Gastrocnemius medialis (tissue), 4 donors: ENCODE measurements around the gene MICB. TPM values are rescaled to one million over a fixed set of nuclear protein-coding genes. Genes with fewer than 3 reads are reported as not detected.
"Not testable (repeated sequence)": the region's sequence is repeated elsewhere in the genome, so short reads cannot be mapped to it uniquely, and the experiment has no call there.

Experiments used
- ATAC-seq, 2 donors: fragments of 150-250 bp; one replicate each; pipeline ENCODE4 v1.9.1; 2016
- DNase-seq, 2 donors: peaks; one replicate each; pipeline ENCODE4 v3.0.0-alpha.2; 2019
- H3K27ac ChIP-seq, 4 donors: fragments of 200-600 bp; sonication (generic); 1 replicate in 1 of 4; 2 replicates in 3 of 4; pipeline ENCODE4 v1.5.1; 2016 to 2018; ENCODE audit warnings: mild to moderate bottlenecking in 2 of 4, moderate library complexity in 1 of 4
- H3K27me3 ChIP-seq, 3 donors: fragments of 200-600 bp; sonication (generic) in 2 of 3; 1 replicate in 1 of 3; 2 replicates in 2 of 3; pipeline versions ENCODE4 v1.5.1 to v1.6.0; 2016 to 2019; ENCODE audit warnings: mild to moderate bottlenecking in 1 of 3, moderate library complexity in 1 of 3
- H3K36me3 ChIP-seq, 2 donors: fragments of 200-600 bp; sonication (generic) in 1 of 2; one replicate each; pipeline ENCODE4 v1.5.1; 2017 to 2018
- H3K4me1 ChIP-seq, 2 donors: fragments of 200-600 bp; sonication (generic) in 1 of 2; one replicate each; pipeline ENCODE4 v1.5.1; 2016 to 2017; ENCODE audit warnings: mild to moderate bottlenecking in 2 of 2
- H3K4me3 ChIP-seq, 4 donors: fragments of 200-600 bp; sonication (generic) in 3 of 4; 1 replicate in 1 of 4; 2 replicates in 3 of 4; pipeline ENCODE4 v1.5.1; 2016 to 2019; ENCODE audit warnings: mild to moderate bottlenecking in 2 of 4
- H3K9me3 ChIP-seq, 3 donors: fragments of 200-600 bp; sonication (generic) in 2 of 3; 1 replicate in 1 of 3; 2 replicates in 2 of 3; pipeline ENCODE4 v1.5.1; 2016 to 2019
- POLR2A ChIP-seq, 2 donors: fragments of 450-650 bp; IDR thresholded peaks; one replicate each; pipeline ENCODE4 v1.6.1; 2017; ENCODE audit warnings: antibody characterized with exemption in 2 of 2, mild to moderate bottlenecking in 2 of 2, moderate library complexity in 2 of 2
- in situ Hi-C, 4 donors: fragments of 200-750 bp; cut with MboI; loops; one replicate each; pipeline versions ENCODE4 v1.15.0 to v1.8.0; 2017; ENCODE audit warnings: low sequenced_read_pairs in 4 of 4
- intact Hi-C: fragments of 100-400 bp; cut with DNase I; formaldehyde crosslinking; loops from one replicate; pipeline ENCODE4 v1.15.1; 2023; ENCODE audit warnings: low total_unique reads
- total RNA-seq, 4 donors: library from RNA; depleted of rRNA; stranded (reverse); fragments of >200 nt; gene quantifications; one replicate each; pipeline versions ENCODE4 v1.1.0 to v1.2.3, GENCODE V29; 2016
- TF ChIP-seq, protein P1 (sequence below), 5 experiments: fragments of 450-650 bp in 3 of 5; fragments of 200-600 bp in 2 of 5; sonication (generic) in 2 of 5; IDR thresholded peaks in 4 of 5; conservative IDR thresholded peaks in 1 of 5; 1 replicate in 4 of 5; 2 replicates in 1 of 5; pipeline ENCODE4 v1.5.1; 2016 to 2019; ENCODE audit warnings: antibody characterized with exemption in 5 of 5, mild to moderate bottlenecking in 3 of 5, moderate library complexity in 3 of 5

Gene MICB
- total RNA-seq, 4 donors from 2014 or later, result 0.20 to 1.2 (median 0.50) TPM

DNA sequence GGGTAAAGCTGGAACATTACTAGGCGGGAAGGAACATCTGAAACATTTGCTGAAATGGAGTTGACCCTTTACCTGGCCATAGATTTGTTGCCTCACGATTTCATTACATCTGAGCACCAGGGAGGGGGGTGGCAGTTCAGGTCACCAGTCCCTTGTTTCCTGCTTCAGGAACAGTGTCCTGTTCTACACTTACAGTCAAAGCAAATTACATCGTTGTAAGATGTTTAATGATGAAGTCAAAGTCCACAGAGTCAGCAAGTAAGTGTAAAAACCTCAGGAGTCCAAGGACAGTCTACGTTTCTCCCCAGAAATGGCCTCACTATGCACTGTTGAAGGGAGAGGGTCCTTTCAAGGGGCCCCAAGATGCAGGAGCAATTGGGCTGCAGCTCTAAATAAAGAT, 8.9 kb upstream of the MICB start:
- ATAC-seq (no peak), DNase-seq (no peak)
- Histone ChIP-seq H3K27ac (no peak overlapping the region), H3K36me3 (no peaks in the 10 kb centered on the region), H3K4me1 (peaks cover 0 to 8% of the 10 kb centered on the region in 2 donors), H3K27me3 (peaks cover 6 to 14% (median 14%) of the 10 kb centered on the region in 3 donors), H3K4me3 (no peak overlapping the region), H3K9me3 (no peaks in the 10 kb centered on the region)
- TF ChIP-seq, protein P1, sequence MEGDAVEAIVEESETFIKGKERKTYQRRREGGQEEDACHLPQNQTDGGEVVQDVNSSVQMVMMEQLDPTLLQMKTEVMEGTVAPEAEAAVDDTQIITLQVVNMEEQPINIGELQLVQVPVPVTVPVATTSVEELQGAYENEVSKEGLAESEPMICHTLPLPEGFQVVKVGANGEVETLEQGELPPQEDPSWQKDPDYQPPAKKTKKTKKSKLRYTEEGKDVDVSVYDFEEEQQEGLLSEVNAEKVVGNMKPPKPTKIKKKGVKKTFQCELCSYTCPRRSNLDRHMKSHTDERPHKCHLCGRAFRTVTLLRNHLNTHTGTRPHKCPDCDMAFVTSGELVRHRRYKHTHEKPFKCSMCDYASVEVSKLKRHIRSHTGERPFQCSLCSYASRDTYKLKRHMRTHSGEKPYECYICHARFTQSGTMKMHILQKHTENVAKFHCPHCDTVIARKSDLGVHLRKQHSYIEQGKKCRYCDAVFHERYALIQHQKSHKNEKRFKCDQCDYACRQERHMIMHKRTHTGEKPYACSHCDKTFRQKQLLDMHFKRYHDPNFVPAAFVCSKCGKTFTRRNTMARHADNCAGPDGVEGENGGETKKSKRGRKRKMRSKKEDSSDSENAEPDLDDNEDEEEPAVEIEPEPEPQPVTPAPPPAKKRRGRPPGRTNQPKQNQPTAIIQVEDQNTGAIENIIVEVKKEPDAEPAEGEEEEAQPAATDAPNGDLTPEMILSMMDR (IDR thresholded peaks at IDR 0.05 in 4 of 5, conservative IDR thresholded peaks at IDR 0.05 in 1 of 5), result no peak
- TF ChIP-seq POLR2A (IDR thresholded peaks at IDR 0.05), result no peak
- intact Hi-C loops, result no loop called here
- in situ Hi-C loops, result no loop called here

DNA sequence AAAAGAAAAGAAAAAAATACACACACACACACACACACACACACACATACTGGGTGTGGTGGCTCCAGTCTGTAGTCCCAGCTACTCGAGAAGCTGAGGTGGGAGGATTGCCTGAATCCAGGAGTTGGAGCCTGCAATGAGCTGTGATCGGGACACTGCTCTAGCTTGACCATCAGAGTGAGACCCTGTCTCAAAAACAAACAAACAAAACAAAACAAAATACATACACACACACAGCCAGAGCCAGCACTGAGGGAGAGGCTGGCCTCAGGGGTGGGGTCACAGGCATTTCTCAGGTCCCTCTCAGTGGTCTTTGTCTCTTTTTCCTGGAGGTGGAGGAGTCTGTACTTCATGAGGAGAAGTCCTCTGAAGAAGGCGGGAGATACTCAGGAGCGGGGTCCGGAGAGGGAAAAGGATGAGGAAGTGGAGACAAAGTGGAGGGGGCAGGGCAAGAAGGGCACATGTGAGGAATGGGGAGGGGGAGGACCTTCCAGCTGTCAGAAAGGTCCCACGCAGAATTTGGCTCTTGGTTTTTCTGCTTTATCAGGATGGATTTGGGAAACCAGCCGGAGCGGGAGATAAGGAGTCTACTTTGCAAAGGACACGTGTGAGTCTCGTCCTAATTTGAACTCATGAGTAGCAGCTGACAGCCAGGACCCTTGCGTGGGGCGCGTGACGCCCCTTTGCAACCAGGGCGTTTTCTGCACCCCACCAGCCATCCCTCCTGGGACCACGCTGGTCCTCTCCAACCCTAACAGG, 7.7 kb upstream of the MICB start:
- intact Hi-C loops, result loop anchor here (5.0 kb wide), 1 partner anchor 107 kb away; no protein-coding TSS in a partner anchor
- Histone ChIP-seq H3K27me3 (peaks cover 6 to 24% (median 19%) of the 10 kb centered on the region in 3 donors), H3K27ac (no peak overlapping the region), H3K4me1 (peaks cover 0 to 13% of the 10 kb centered on the region in 2 donors), H3K4me3 (no peak overlapping the region), H3K9me3 (no peaks in the 10 kb centered on the region), H3K36me3 (no peaks in the 10 kb centered on the region)
- in situ Hi-C loops, result loop anchor here in 1 of 4 donors (5.0 kb wide), 1 partner anchor 47 kb away; no protein-coding TSS in a partner anchor
- DNase-seq (no peak), ATAC-seq (no peak)
- no peak for TF ChIP-seq POLR2A (IDR thresholded peaks at IDR 0.05)
- TF ChIP-seq, protein P1 (IDR thresholded peaks at IDR 0.05 in 4 of 5, conservative IDR thresholded peaks at IDR 0.05 in 1 of 5), result no peak

DNA sequence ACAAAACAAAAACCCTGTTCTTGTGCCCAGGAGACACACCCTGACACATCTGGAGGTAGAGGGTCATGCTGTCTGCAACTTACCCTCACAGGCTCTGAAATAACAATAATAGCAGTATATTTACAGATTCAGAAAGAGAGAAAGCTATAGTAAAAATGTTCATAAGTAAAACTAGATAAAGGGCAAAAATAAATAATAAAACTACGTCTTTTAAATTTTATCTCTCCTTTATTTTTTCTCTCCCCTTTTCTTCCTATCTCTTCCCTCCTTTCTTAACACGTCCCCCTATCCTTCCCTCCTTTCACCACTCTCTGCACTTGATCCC, 4.4 kb upstream of the MICB start:
- peak overlapping the region in 2 of 4 donors; percentile 56 to 60 for H3K27ac ChIP-seq
- not testable (repeated sequence) for ATAC-seq, DNase-seq, H3K36me3 ChIP-seq, H3K9me3 ChIP-seq
- peaks cover 6 to 36% (median 31%) of the 10 kb centered on the region in 3 donors for H3K27me3 ChIP-seq
- in situ Hi-C loops, result loop anchor here in 1 of 4 donors (5.0 kb wide), 1 partner anchor 44 kb away; no protein-coding TSS in a partner anchor
- intact Hi-C loops, result loop anchor here (5.0 kb wide), 1 partner anchor 104 kb away; no protein-coding TSS in a partner anchor
- H3K4me1 ChIP-seq, result peaks cover 0 to 16% of the 10 kb centered on the region in 2 donors
- peak overlapping the region in 3 of 4 donors; percentile 49 to 64 (median 64) for H3K4me3 ChIP-seq

DNA sequence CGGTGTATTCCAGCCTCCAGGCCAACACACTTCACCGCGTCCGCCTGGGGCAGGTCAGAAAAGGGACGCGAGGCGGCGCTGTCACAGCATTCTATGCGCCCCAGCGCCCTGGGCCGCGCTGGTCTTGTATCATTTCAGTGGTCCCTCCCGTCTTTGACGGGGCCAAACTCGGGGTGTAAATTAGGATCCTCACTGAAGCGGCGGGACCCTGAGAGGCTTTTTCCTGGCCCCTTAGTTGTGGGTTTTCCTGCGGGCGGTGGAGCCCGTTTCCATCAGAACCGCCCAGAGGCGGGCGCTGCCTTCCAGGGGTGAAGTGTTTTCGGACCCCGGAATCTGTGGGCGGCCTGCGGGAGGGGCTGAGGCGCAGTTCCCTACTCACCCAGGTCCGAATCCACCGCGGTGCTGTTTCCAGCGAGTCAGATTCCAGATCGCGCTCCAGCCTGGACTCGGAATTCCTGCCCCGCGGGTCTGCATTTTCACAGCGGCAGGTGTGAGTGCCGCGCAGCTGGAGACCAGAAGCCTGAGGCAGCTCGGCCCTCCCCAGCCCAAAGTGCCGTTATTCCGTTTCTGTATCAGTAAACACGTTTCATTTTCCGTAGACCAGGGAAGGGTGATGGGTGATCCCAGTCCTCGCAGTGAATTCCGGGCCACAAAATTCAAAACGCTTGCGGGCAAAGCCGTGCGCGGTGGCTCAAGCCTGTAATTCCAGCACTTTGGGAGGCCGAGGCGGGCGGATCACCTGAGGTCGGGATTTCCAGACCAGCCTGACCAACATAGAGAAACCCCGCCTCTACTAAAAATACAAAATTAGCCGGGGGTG, 3.9 kb upstream of the MICB start:
- H3K36me3 ChIP-seq, result no peaks in the 10 kb centered on the region
- DNase-seq (peak; percentile 50 to 59), ATAC-seq (peak; percentile 71 to 75)
- peak overlapping the region; percentile 44 to 60 (median 58) for H3K27ac ChIP-seq
- intact Hi-C loops, result loop anchor here (5.0 kb wide), 1 partner anchor 103 kb away; no protein-coding TSS in a partner anchor
- H3K9me3 ChIP-seq, result no peaks in the 10 kb centered on the region
- in situ Hi-C loops, result loop anchor here in 1 of 4 donors (5.0 kb wide), 1 partner anchor 43 kb away; no protein-coding TSS in a partner anchor
- peak overlapping the region; percentile 48 to 64 (median 56) for H3K4me3 ChIP-seq
- H3K27me3 ChIP-seq, result peaks cover 10 to 41% (median 35%) of the 10 kb centered on the region in 3 donors
- TF ChIP-seq POLR2A (IDR thresholded peaks at IDR 0.05), result no peak
- TF ChIP-seq, protein P1 (IDR thresholded peaks at IDR 0.05 in 4 of 5, conservative IDR thresholded peaks at IDR 0.05 in 1 of 5), result peak; percentile 50 to 75 (median 60)
- H3K4me1 ChIP-seq, result peaks cover 0 to 16% of the 10 kb centered on the region in 2 donors
